H1 (cell line): ENCODE data around the gene UBQLN3. TPM values are rescaled to one million over a fixed set of nuclear protein-coding genes. Genes with fewer than 3 reads are reported as not detected.

ENCODE experiments used
- CTCF ChIA-PET: fragments of 300-600 bp; sonication (Branson Sonifier 250); formaldehyde crosslinking; loops from one replicate; lab custom pipeline; 2021; ENCODE audit not compliant: partially characterized antibody; lab: Charles Lee
- POLR2A ChIA-PET: fragments of 300-600 bp; sonication (Branson Sonifier 250); formaldehyde crosslinking; loops from one replicate; lab custom pipeline; 2021; ENCODE audit warnings: inconsistent platforms; ENCODE audit not compliant: partially characterized antibody; lab: Charles Lee
- DNase-seq, 2 experiments: peaks; one replicate each; pipeline versions ENCODE4 v3.0.0 to v3.0.0-alpha.2; 2010 to 2022; ENCODE audit warnings: low spot score in 2 of 2, low read depth in 1 of 2, mixed read lengths in 1 of 2
- FAIRE-seq: peaks from 2 replicates; lab custom pipeline; 2011; peaks lifted over from hg19 to GRCh38; lab: Jason Lieb, UNC
- H2AFZ ChIP-seq: 2 replicates; pipeline ENCODE4 v1.8.1; 2012; ENCODE audit warnings: low read length, inconsistent platforms
- H2AK5ac ChIP-seq: 2 replicates; pipeline ENCODE4 v1.6.1; 2013; ENCODE audit warnings: low read depth, low read length
- H2BK120ac ChIP-seq: replicated peaks from 2 replicates; pipeline ENCODE3; 2013; ENCODE audit warnings: low read depth, low read length, inconsistent platforms
- H2BK12ac ChIP-seq: 2 replicates; pipeline ENCODE4 v1.6.1; 2013; ENCODE audit warnings: low read depth, low read length
- H2BK15ac ChIP-seq: 2 replicates; pipeline ENCODE4 v1.6.1; 2013; ENCODE audit warnings: low read length
- H2BK20ac ChIP-seq: 2 replicates; pipeline ENCODE4 v1.6.1; 2013; ENCODE audit warnings: low read length
- H2BK5ac ChIP-seq: 2 replicates; pipeline ENCODE4 v1.6.1; 2013; ENCODE audit warnings: low read depth, low read length
- H3K14ac ChIP-seq: 2 replicates; pipeline ENCODE4 v1.6.1; 2013; ENCODE audit warnings: inconsistent platforms; ENCODE audit not compliant: insufficient read length
- H3K18ac ChIP-seq: 2 replicates; pipeline ENCODE4 v1.6.1; 2013; ENCODE audit warnings: low read length; ENCODE audit errors: extremely low read depth
- H3K23ac ChIP-seq: 2 replicates; pipeline ENCODE4 v1.6.1; 2013; ENCODE audit warnings: inconsistent platforms; ENCODE audit not compliant: insufficient read length
- H3K23me2 ChIP-seq: 2 replicates; pipeline ENCODE4 v1.6.1; 2013; ENCODE audit warnings: low read depth, low read length
- H3K27ac ChIP-seq: 2 replicates; pipeline ENCODE4 v1.6.1; 2011; ENCODE audit warnings: low read depth, low read length, inconsistent platforms
- H3K27me3 ChIP-seq, 4 experiments: replicated peaks in 1 of 4; 1 replicate in 1 of 4; 2 replicates in 3 of 4; pipeline versions ENCODE4 v1.6.1 to v1.8.1; 2011 to 2013; ENCODE audit warnings: low read length in 3 of 4, mild to moderate bottlenecking in 3 of 4, inconsistent platforms in 2 of 4, mixed read lengths in 2 of 4, moderate library complexity in 1 of 4; ENCODE audit not compliant: control insufficient read depth in 3 of 4, insufficient read depth in 3 of 4; ENCODE audit errors: extremely low read depth in 1 of 4
- H3K36me3 ChIP-seq, 4 experiments: 2 replicates each; pipeline versions ENCODE4 v1.6.1 to v1.8.1; 2011 to 2013; ENCODE audit warnings: mild to moderate bottlenecking in 4 of 4, low read length in 3 of 4, moderate library complexity in 2 of 4, control low read depth in 1 of 4, inconsistent platforms in 1 of 4; ENCODE audit not compliant: insufficient read depth in 4 of 4, control insufficient read depth in 2 of 4
- H3K4ac ChIP-seq: replicated peaks from 2 replicates; pipeline ENCODE3; 2013; ENCODE audit warnings: low read length, low read depth, mixed read lengths, inconsistent platforms; ENCODE audit not compliant: insufficient read length
- H3K4me1 ChIP-seq, 4 experiments: replicated peaks in 1 of 4; 1 replicate in 1 of 4; 2 replicates in 3 of 4; pipeline versions ENCODE4 v1.6.1 to v1.8.1; 2011 to 2013; ENCODE audit warnings: low read length in 3 of 4, inconsistent platforms in 2 of 4, mixed read lengths in 1 of 4; ENCODE audit not compliant: insufficient read depth in 4 of 4, control insufficient read depth in 3 of 4
- H3K4me2 ChIP-seq, 2 experiments: 2 replicates each; pipeline versions ENCODE4 v1.6.1 to v1.8.1; 2011 to 2013; ENCODE audit warnings: low read depth in 2 of 2, low read length in 2 of 2, control low read depth in 1 of 2, inconsistent platforms in 1 of 2, mild to moderate bottlenecking in 1 of 2; ENCODE audit not compliant: insufficient read depth in 1 of 2
- H3K4me3 ChIP-seq, 4 experiments: fragments of 200-600, 300-600 bp in 1 of 4; sonication (generic), shearing (Covaris generic), sonication (Bioruptor Twin) in 1 of 4; 2 replicates each; pipeline versions ENCODE4 v1.5.1 to v1.8.1; 2011 to 2016; ENCODE audit warnings: low read length in 4 of 4, low read depth in 3 of 4, control low read depth in 2 of 4, inconsistent platforms in 2 of 4, mild to moderate bottlenecking in 2 of 4, mixed read lengths in 1 of 4, moderate library complexity in 1 of 4; ENCODE audit not compliant: insufficient read depth in 2 of 4; ENCODE audit errors: extremely low read depth in 1 of 4
- H3K56ac ChIP-seq: replicated peaks from 2 replicates; pipeline ENCODE3; 2013; ENCODE audit warnings: low read depth, mild to moderate bottlenecking, mixed read lengths, low read length, inconsistent platforms; ENCODE audit not compliant: insufficient read length
- H3K79me1 ChIP-seq: 2 replicates; pipeline ENCODE4 v1.6.1; 2013; ENCODE audit warnings: low read depth, low read length, control low read depth
- H3K79me2 ChIP-seq, 2 experiments: 2 replicates each; pipeline versions ENCODE4 v1.6.1 to v1.8.1; 2012 to 2013; ENCODE audit warnings: low read length in 2 of 2, mild to moderate bottlenecking in 2 of 2, inconsistent platforms in 1 of 2; ENCODE audit not compliant: insufficient read depth in 2 of 2, control insufficient read depth in 1 of 2
- H3K9ac ChIP-seq, 4 experiments: replicated peaks in 1 of 4; 1 replicate in 1 of 4; 2 replicates in 3 of 4; pipeline versions ENCODE4 v1.6.1 to v1.8.1; 2011 to 2013; ENCODE audit warnings: low read depth in 3 of 4, low read length in 3 of 4, control low read depth in 2 of 4, mild to moderate bottlenecking in 2 of 4, moderate library complexity in 2 of 4, inconsistent platforms in 1 of 4; ENCODE audit errors: extremely low read depth in 1 of 4
- H3K9me3 ChIP-seq, 2 experiments: 2 replicates each; pipeline versions ENCODE4 v1.6.1 to v1.8.1; 2012 to 2013; ENCODE audit warnings: mild to moderate bottlenecking in 2 of 2, moderate library complexity in 2 of 2, control low read depth in 1 of 2, inconsistent platforms in 1 of 2, low read depth in 1 of 2, low read length in 1 of 2, mixed read lengths in 1 of 2; ENCODE audit not compliant: insufficient read depth in 2 of 2
- H4K20me1 ChIP-seq, 2 experiments: replicated peaks in 1 of 2; 2 replicates each; pipeline versions ENCODE3 to v1.8.1; 2011 to 2013; ENCODE audit warnings: inconsistent platforms in 2 of 2, low read length in 2 of 2, mild to moderate bottlenecking in 1 of 2; ENCODE audit not compliant: insufficient read depth in 2 of 2, control insufficient read depth in 1 of 2
- H4K5ac ChIP-seq: 2 replicates; pipeline ENCODE4 v1.6.1; 2013; ENCODE audit warnings: low read length, low read depth, mixed read lengths, inconsistent platforms; ENCODE audit not compliant: insufficient read length
- H4K8ac ChIP-seq: 2 replicates; pipeline ENCODE4 v1.8.0; 2013; ENCODE audit warnings: mild to moderate bottlenecking, moderate library complexity, low read length, inconsistent platforms; ENCODE audit not compliant: insufficient read depth; ENCODE audit errors: extremely low read depth
- H4K91ac ChIP-seq: replicated peaks from 2 replicates; pipeline ENCODE3; 2013; ENCODE audit warnings: low read length, mixed read lengths, inconsistent platforms; ENCODE audit not compliant: insufficient read length
- CBX8 ChIP-seq: fragments of 300-800, 300-1000 bp; sonication (generic); IDR thresholded peaks from 2 replicates; pipeline ENCODE4 v1.7.1; 2016; ENCODE audit warnings: low read depth, low read length, borderline replicate concordance
- GABPA ChIP-seq: IDR thresholded peaks from 2 replicates; pipeline ENCODE4 v1.6.1; 2011; ENCODE audit warnings: mild to moderate bottlenecking, low read length, moderate library complexity, borderline replicate concordance; ENCODE audit not compliant: insufficient read depth
- WGBS, 2 experiments: shearing (Covaris generic) in 1 of 2; methylation state at CpG; one replicate each; pipeline versions ENCODE4 v1.1.6 to v1.1.7; 2013 to 2015; ENCODE audit warnings: low lambda C conversion rate in 2 of 2, mixed read lengths in 2 of 2, inconsistent platforms in 1 of 2, low coverage in 1 of 2, missing lambda C conversion rate in 1 of 2; ENCODE audit not compliant: insufficient replicate concordance in 2 of 2, insufficient coverage in 1 of 2, insufficient read length in 1 of 2; ENCODE audit errors: extremely low coverage in 1 of 2, missing lambda C conversion rate in 1 of 2; 5-methylcytosine and 5-hydroxymethylcytosine counted together
- polyA plus RNA-seq, 7 experiments: library from polyadenylated mRNA; depleted of rRNA in 3 of 7; stranded (reverse) in 5 of 7; unstranded in 2 of 7; fragments of >200 nt in 5 of 7; fragments of 200-250 nt in 2 of 7; gene quantifications; 1 replicate in 5 of 7; 2 replicates in 1 of 7; 4 replicates in 1 of 7; pipeline versions ENCODE4 v1.2.1 to v1.2.3, GENCODE V29; 2011 to 2013; ENCODE audit warnings: missing spikeins in 2 of 7, mixed read lengths in 2 of 7
- total RNA-seq: library from RNA; stranded (reverse); fragmentation: NEBNext Ultra II Directional; extraction: Animal tissue kit (Norgen Biotek cat#: 25700); gene quantifications from 2 replicates; pipeline ENCODE4 v1.2.1, GENCODE V29; 2021

The UBQLN3 gene
- total and polyA plus RNA-seq, 2 of the 8 experiments (the other 6 are each of a cell fraction or from before 2014, with no cell fraction given): not detected

DNA sequence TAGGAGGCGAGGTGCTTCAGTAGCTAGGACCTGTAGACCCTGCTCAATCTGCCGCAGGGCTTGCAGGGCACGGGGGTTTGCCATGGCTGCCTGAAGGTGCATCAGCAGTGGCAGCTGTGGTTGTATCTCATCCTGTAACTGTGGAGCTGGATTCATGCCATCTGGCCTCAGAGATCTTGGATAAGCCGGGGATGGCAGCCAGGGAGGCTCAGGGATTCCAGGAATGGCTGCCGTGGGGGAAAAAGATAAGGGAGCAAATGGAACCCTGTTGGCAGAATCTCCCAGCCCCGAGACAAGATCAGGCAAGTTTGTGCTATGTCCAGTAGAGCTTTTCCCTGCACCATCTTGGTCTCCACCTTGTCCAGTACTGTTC is 1.8 kb downstream of the UBQLN3 start:
- Histone ChIP-seq H4K20me1 (no peaks in the 10 kb centered on the region), H3K14ac (no peak overlapping the region), H4K8ac (no peak overlapping the region; the same call in 1 of the 2 replicates), H3K27ac (no peak overlapping the region), H2AFZ (no peak overlapping the region), H4K5ac (no peak overlapping the region), H3K23me2 (no peaks in the 10 kb centered on the region), H4K91ac (no peak overlapping the region), H3K56ac (no peak overlapping the region), H3K79me2 (no peaks in the 10 kb centered on the region), H2BK5ac (no peak overlapping the region), H3K4ac (no peak overlapping the region), H3K4me3 (no peak overlapping the region), H3K18ac (no peak overlapping the region), H3K9me3 (no peaks in the 10 kb centered on the region), H2BK15ac (no peak overlapping the region), H3K79me1 (no peaks in the 10 kb centered on the region), H3K9ac (no peak overlapping the region), H2AK5ac (no peak overlapping the region), H3K23ac (no peak overlapping the region), H3K4me2 (no peak overlapping the region), H2BK120ac (no peak overlapping the region), H3K27me3 (no peaks in the 10 kb centered on the region), H3K4me1 (no peaks in the 10 kb centered on the region), H2BK20ac (no peak overlapping the region), H2BK12ac (no peak overlapping the region), H3K36me3 (no peaks in the 10 kb centered on the region)
- WGBS, 2 experiments: 91% methylated on average over 6 of the region's 6 CpGs; no CpG with 5 or more reads in 1 of the 2 experiments
- no peak for FAIRE-seq
- POLR2A ChIA-PET: no interaction called here
- CTCF ChIA-PET: interaction anchor here (0.8 to 4.6 kb wide), 4 partner anchors 13 to 92 kb away, joined by 3 to 19 read pairs (median 4); no protein-coding TSS in a partner anchor
- DNase-seq: no peak
- TF ChIP-seq CBX8: no peak
- TF ChIP-seq GABPA: no peak
